Lung (tissue), 12 donors: Measurements from ENCODE around the gene CENPT. TPM values are rescaled to one million over a fixed set of nuclear protein-coding genes. Genes with fewer than 3 reads are reported as not detected.
A peak's percentile ranks its signal among the peaks of the same experiment; 100 is the strongest.

Experiments used
- ATAC-seq: fragments of 200-7000 bp; cut with Tn5 transposase; one replicate; pipeline ENCODE4 v1.9.1; 2020; ENCODE audit warnings: moderate number of reproducible peaks; ENCODE audit not compliant: insufficient read depth, low FRiP score
- DNase-seq, 3 donors: peaks; one replicate each; pipeline ENCODE4 v3.0.0-alpha.2; 2013 to 2017
- H3K27ac ChIP-seq, 2 donors: one replicate each; pipeline ENCODE4 v1.5.1; 2013; ENCODE audit warnings: mild to moderate bottlenecking in 2 of 2, moderate library complexity in 2 of 2, control low read depth in 1 of 2, inconsistent platforms in 1 of 2, low read depth in 1 of 2, low read length in 1 of 2
- H3K27me3 ChIP-seq, 3 donors: one replicate each; pipeline ENCODE4 v1.5.1; 2013; ENCODE audit warnings: low read length in 2 of 3; ENCODE audit not compliant: control insufficient read depth in 3 of 3, insufficient read depth in 3 of 3
- H3K36me3 ChIP-seq, 4 donors: one replicate each; pipeline ENCODE4 v1.5.1; 2013; ENCODE audit warnings: low read length in 4 of 4, mild to moderate bottlenecking in 1 of 4, moderate library complexity in 1 of 4; ENCODE audit not compliant: control insufficient read depth in 4 of 4, insufficient read depth in 4 of 4
- H3K4me1 ChIP-seq, 5 donors: one replicate each; pipeline ENCODE4 v1.5.1; 2013; ENCODE audit warnings: low read length in 5 of 5, mild to moderate bottlenecking in 2 of 5, moderate library complexity in 1 of 5; ENCODE audit not compliant: control insufficient read depth in 5 of 5, insufficient read depth in 5 of 5
- H3K4me3 ChIP-seq: one replicate; pipeline ENCODE4 v1.5.1; 2013; ENCODE audit warnings: mild to moderate bottlenecking, control low read depth, moderate library complexity
- H3K9ac ChIP-seq, 2 donors: one replicate each; pipeline ENCODE4 v1.5.1; 2013; ENCODE audit warnings: low read length in 2 of 2, control low read depth in 1 of 2; ENCODE audit not compliant: insufficient read depth in 1 of 2
- H3K9me3 ChIP-seq, 4 donors: one replicate each; pipeline ENCODE4 v1.5.1; 2013; ENCODE audit warnings: low read length in 3 of 4, mild to moderate bottlenecking in 1 of 4, moderate library complexity in 1 of 4; ENCODE audit not compliant: control insufficient read depth in 4 of 4, insufficient read depth in 3 of 4
- WGBS, 2 donors: extraction: QIAGEN DNeasy Blood & Tissue Kit; methylation state at CpG; one replicate each; pipeline ENCODE4 v1.1.7; 2013; 5-methylcytosine and 5-hydroxymethylcytosine counted together
- polyA plus RNA-seq, 2 donors: library from polyadenylated mRNA; stranded (reverse); fragments of 200-250 nt; gene quantifications; one replicate each; pipeline ENCODE4 v1.2.1, GENCODE V29; 2013
- total RNA-seq, 2 donors: library from RNA; depleted of rRNA in 1 of 2; stranded (reverse); fragments of >200 nt in 1 of 2; gene quantifications; one replicate each; pipeline ENCODE4 v1.2.1, GENCODE V29; 2014 to 2021
- TF ChIP-seq, protein P1 (sequence below): IDR thresholded peaks from 2 replicates; pipeline ENCODE4 v1.5.1; 2012; ENCODE audit warnings: mild to moderate bottlenecking; ENCODE audit errors: control extremely low read depth, extremely low read depth
- donor health status: control.
- donor health status: control.
- donor health status: Bipolar disorder and iron deficiency.
- donor health status: healthy.
- donor health status: DM: yes; HTN: yes; CAD: no.

The CENPT gene
- total and polyA plus RNA-seq, 4 donors, result 28.5 to 47.5 (median 33.0) TPM

DNA sequence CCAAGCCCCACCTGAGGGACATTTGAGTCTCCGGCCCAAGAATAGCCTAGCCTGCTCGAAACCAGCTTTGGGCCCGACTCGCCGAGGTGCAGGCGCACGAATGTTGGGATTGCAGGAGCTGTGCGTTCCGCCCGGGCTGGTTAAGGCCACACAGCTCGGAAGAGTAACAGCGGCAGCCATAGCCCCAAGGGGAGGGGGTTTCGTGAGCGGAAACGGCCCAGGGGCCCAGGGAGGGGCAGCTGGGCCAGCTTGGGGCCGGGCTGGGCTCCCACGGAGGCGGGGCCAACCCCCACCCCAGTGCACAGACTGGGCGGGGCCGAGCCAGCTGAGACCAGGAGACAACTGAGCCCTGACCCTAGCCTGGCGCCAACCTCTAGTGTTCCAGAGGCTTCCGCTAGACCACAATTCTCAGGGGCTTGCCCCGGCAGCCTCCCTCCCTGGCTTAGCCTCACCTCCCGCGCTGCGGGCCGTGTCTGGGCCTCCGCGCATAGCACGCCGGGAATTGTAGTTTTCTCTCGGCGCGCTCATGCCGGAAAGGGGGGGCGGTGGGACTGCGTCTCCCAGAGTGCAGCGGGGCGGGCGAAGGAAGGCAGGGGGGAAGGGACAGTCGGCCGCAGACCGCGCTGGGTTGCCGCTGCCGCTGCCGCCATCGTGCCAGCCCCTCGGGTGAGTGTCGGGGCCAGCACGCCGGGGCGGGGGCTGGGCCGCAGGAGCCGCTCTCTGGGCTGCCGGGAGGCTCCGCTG, 1.0 kb downstream of the CENPT start, which contains the start of gene NUTF2:
NUTF2 (plus strand) TSS at position 614 of the 744 bp plus-strand sequence. CDS start 18,198 bp downstream, outside the sequence.
- Histone ChIP-seq H3K4me1 (peaks cover 20 to 45% (median 24%) of the 10 kb centered on the region in 5 donors), H3K36me3 (peaks cover 0 to 6% (median 2%) of the 10 kb centered on the region in 4 donors), H3K27me3 (no peaks in the 10 kb centered on the region), H3K4me3 (peak within 1 kb of the TSS; percentile 78), H3K9me3 (no peaks in the 10 kb centered on the region), H3K9ac (peak within 1 kb of the TSS; percentile 84 to 87), H3K27ac (peak within 1 kb of the TSS; percentile 93 to 97)
- peak; percentile 98 for DNase-seq
- TF ChIP-seq, protein P1, sequence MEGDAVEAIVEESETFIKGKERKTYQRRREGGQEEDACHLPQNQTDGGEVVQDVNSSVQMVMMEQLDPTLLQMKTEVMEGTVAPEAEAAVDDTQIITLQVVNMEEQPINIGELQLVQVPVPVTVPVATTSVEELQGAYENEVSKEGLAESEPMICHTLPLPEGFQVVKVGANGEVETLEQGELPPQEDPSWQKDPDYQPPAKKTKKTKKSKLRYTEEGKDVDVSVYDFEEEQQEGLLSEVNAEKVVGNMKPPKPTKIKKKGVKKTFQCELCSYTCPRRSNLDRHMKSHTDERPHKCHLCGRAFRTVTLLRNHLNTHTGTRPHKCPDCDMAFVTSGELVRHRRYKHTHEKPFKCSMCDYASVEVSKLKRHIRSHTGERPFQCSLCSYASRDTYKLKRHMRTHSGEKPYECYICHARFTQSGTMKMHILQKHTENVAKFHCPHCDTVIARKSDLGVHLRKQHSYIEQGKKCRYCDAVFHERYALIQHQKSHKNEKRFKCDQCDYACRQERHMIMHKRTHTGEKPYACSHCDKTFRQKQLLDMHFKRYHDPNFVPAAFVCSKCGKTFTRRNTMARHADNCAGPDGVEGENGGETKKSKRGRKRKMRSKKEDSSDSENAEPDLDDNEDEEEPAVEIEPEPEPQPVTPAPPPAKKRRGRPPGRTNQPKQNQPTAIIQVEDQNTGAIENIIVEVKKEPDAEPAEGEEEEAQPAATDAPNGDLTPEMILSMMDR, result no peak
- 0 to 1% methylated on average over 46 to 57 of the region's 57 CpGs for WGBS, 2 donors
- ATAC-seq, result peak; percentile 86

DNA sequence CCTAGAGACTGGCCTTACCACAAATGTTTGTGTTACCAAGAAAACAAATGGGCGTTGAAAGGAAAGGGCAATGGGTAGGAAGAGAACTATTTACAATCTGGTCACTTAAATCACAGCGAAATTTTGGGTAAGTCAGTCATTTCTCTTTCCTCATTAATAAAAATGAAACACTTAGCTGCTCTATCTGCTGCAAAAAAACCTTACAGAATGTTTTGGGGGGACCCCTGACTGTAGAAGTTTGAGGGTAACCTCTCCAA, 1.5 kb downstream of the CENPT start:
- ATAC-seq (no peak), DNase-seq (no peak)
- peak overlapping the region; percentile 44 to 87 for H3K9ac ChIP-seq
- WGBS, 2 donors, result 7 to 9% methylated on average over 2 of the region's 2 CpGs
- TF ChIP-seq, protein P1, result no peak
- peaks cover 0 to 6% (median 2%) of the 10 kb centered on the region in 4 donors for H3K36me3 ChIP-seq
- peak overlapping the region; percentile 78 for H3K4me3 ChIP-seq
- no peaks in the 10 kb centered on the region for H3K27me3 ChIP-seq
- H3K4me1 ChIP-seq, result peaks cover 20 to 45% (median 24%) of the 10 kb centered on the region in 5 donors
- peak overlapping the region; percentile 93 to 97 for H3K27ac ChIP-seq
- H3K9me3 ChIP-seq, result no peaks in the 10 kb centered on the region

DNA sequence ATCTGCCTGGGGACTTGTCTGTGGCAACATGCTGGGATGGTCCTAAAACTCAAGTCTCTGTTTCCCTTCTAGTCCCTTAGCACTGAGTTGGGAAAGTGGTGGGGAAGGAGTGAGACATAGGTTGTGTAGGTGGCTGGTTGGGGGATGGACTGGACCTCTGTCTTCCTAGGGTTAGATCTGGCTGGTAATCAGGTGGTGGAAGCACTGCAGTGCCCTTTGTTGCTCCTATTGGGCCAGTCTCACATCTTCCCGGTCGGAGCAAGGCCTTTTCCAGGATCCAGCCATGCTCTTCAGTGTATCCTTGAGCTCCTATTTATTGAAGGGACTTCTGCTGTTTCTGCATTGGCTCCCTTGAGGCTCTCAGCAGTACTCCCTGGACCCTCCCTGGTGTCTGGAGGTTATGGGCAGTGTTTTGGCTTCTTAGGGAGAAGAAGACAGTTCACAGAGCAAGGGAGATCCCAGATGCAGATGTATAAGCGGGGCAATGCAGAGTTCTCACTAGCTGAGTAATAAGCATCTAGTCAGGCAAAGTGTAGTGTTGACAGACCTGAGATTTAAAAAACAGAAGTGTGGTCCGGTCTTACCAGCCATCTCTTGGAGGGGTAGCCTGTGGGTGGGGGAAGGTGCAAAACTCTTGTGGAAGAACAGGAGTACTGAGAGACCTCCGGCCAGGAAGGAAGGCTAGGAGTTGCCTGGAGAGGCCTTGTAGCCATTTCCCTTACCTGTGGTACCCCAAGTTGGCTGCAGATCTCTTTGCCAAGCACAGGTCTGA, 2.0 kb downstream of the CENPT start:
- H3K9ac ChIP-seq, result peak overlapping the region; percentile 44 to 87
- 67 to 74% methylated on average over 5 of the region's 5 CpGs for WGBS, 2 donors
- H3K36me3 ChIP-seq, result peaks cover 0 to 6% (median 2%) of the 10 kb centered on the region in 4 donors
- H3K27ac ChIP-seq, result peak overlapping the region; percentile 71 to 93
- ATAC-seq (no peak), DNase-seq (no peak)
- H3K4me1 ChIP-seq, result peaks cover 20 to 45% (median 24%) of the 10 kb centered on the region in 5 donors
- no peaks in the 10 kb centered on the region for H3K9me3 ChIP-seq
- no peaks in the 10 kb centered on the region for H3K27me3 ChIP-seq
- TF ChIP-seq, protein P1, result no peak
- H3K4me3 ChIP-seq, result no peak overlapping the region
